Stimulated activated CD8-positive, alpha-beta memory T cell treated with anti-CD3 and anti-CD28 coated beads, Interleukin-4, amount 100 ng/mL, for 4 hours (primary cell): ENCODE measurements around the gene HCK.

Experiments used
- DNase-seq, 2 donors: peaks; one replicate each; pipeline ENCODE4 v3.0.0-alpha.2; 2020; ENCODE audit warnings: low read depth in 2 of 2, low spot score in 1 of 2

Gene HCK

GRCh38 chr20:32125506-32125905, 73.5 kb downstream of the HCK start:
- no peak for DNase-seq

DNA sequence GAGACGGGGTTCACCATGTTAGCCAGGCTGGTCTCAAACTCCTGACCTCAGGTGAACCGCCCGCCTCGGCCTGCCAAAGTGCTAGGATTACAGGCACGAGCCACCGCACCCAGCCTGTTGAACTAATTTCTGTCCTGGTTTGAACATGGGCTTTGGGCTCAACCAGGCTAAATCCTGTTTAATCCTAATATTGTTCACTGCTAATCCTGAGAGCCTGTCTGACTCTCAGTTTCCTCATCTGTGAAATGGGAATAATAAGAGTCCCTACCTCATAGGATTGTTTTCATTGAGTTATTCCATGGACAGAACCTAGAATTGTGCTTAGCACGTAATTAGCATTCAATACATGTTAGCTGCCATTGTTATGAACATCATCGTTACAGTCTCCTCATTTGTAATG, 74.9 kb downstream of the HCK start:
- DNase-seq, result no peak

DNA sequence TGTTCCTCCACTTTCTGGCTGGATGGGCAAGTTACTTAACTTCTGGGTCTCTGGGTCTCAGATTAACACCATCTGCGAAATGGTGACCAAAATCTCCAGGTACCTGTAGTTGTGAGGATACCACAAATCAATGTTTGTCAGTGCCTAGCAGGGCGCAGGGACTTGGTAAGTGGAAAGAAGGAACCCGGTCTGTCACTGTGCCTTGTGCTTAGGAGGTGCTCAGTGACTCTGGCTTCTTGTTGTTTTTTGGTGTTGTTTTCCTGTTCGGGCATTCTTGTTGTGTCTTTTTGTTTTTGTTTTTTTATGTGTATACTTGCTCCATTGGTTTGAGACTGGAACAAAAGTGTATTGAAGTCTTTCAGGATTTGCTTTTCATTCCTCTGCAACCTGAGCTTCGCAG, 75.3 kb downstream of the HCK start:
- no peak for DNase-seq

- no peak for DNase-seq
These were observed 76.1 kb downstream of the HCK start for GRCh38 chr20:32128167-32128566.

GRCh38 chr20:32129863-32130262, 77.8 kb downstream of the HCK start:
- no peak for DNase-seq

- DNase-seq, result no peak
These were observed 78.3 kb downstream of the HCK start for GRCh38 chr20:32130352-32130751.

DNA sequence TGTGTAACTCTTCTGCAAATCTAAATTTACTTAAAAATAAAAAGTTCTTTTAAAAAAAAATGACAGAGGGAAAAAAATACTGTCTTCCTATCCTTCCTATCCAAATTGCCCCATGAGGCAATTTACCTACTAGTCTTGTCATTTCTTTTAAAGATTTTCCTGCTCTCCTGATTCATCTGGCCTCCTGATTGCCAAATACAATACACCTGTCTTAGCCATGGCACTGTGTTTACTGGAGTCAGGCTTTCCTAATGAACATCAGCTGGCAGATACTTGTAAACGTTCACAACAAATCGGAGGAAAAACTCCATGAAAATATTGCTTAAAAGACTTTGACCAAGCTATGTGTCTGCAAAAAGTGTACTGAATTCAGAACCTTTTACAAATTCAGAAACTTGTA, 78.9 kb downstream of the HCK start:
- DNase-seq, result no peak

DNA sequence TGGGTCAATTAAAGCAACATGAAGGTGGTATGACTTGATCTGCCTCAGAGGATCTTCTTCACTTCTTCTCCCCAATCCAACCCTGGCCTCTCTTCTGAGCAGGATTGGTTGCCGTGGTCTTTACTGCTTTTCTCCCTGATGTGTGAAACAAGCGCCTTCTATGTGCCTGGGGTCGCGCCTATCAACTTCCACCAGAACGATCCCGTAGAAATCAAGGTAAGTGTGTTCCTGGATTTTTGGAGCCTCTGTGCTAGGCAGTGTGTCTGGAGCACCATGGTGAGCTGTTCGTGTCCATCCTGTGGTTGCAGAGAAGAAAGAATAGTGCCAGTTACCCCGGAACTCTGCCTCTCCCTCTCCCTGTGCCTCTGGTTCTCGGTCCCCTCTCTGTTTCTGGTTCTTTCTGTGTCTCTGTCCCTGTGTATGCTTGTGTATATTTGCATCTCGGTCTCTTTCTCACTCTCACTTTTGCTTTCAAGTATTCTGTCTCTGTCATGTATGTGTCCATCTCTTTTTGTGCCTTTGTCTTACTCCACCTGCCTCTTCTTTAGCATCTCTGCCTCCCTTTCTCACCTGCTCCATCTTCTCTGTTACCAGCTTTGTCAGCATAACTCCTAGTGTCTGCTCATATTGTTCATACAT, 81.0 kb downstream of the HCK start:
- DNase-seq, result no peak

GRCh38 chr20:32134026-32134425, 82.0 kb downstream of the HCK start:
- no peak for DNase-seq

DNA sequence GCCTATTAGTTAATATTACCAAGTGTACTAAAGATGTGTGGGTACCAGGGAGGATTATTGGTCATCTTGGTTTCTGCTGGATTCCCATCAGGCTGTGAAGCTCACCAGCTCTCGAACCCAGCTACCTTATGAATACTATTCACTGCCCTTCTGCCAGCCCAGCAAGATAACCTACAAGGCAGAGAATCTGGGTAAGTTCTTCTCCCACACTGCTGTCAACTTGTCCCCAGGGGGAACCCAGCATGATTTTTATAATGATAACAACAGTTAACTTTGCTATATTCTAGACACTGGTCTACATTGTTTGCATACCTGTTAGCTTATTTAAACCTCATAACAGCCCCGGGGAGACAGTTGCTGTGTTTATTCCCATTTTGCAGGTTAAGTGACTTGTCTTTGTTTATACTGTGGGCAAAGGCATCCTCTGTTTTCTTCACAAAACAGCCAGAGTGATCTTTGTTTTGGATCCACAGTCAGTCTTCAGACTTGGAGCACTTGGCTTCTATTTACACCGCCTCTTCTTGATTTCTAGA, 84.0 kb downstream of the HCK start:
- no peak for DNase-seq

DNA sequence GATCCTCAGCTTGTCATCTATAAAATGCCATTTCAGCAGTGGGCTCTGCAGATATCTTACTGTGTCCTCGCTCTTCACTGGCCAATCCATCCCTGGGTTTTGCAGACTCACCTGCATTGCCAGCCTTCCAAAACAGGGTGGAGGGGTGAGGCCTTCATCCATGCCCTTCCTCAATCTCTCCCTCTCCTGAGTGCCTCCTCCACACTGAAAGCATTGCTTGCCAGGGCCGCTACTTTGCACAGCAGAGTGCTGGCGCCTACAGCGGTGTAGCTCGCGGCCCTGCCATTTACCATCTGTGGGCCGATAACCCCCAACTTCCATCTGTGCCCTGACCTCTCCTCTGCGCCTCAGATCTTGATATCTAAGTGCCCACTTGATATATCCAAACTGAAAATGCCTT, 86.9 kb downstream of the HCK start:
- no peak for DNase-seq

DNA sequence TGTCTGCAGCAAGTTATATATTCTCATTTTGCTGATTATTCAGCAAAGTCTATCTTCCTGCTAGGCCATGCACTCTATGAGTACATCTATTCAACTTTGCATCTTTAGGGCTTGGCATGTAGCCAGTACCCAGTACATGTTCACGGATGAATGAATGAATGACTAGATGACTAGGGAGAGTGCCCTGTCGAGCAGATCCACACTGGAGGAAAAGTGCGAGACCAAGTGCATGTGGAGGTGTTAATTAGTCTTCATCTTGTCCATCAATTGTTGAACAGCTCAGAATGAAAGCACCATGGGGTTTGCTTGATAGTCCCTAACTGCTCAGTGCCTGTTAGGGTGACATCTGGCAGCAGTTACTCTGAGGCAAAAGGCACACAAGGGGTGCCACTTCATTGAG, 87.9 kb downstream of the HCK start:
- no peak for DNase-seq

DNA sequence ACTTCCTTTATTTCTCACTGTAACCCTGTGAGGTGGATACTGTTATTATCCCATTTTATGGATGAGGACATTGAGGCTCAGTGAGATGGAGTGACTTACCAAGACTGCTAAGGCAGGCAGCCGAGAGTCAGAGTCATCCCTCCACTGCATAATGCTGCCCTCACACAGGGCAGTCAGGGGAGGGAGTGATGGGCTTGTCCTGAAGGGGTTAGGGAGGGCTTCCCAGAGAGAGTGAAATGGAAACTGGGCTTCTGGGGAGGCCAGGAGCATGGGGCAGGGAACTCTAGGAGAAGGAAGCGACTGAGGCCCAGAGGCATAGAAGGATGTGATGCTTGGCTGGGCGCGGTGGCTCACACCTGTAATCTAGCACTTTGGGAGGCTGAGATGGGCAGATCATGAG, 88.6 kb downstream of the HCK start:
- DNase-seq, result no peak

DNA sequence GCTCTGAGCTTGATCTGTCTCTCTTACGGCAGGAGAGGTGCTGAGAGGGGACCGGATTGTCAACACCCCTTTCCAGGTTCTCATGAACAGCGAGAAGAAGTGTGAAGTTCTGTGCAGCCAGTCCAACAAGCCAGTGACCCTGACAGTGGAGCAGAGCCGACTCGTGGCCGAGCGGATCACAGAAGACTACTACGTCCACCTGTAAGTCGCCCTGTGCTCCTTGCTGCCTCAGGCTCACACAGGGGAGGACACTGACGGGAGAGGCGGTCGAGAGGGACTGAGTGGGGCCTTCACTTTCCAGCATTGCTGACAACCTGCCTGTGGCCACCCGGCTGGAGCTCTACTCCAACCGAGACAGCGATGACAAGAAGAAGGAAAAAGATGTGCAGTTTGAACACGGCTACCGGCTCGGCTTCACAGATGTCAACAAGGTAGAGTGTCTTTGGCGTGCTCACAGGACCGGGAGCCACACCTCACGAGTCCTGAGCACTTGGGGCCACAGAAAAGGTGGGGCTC, 89.5 kb downstream of the HCK start:
- DNase-seq, result no peak

DNA sequence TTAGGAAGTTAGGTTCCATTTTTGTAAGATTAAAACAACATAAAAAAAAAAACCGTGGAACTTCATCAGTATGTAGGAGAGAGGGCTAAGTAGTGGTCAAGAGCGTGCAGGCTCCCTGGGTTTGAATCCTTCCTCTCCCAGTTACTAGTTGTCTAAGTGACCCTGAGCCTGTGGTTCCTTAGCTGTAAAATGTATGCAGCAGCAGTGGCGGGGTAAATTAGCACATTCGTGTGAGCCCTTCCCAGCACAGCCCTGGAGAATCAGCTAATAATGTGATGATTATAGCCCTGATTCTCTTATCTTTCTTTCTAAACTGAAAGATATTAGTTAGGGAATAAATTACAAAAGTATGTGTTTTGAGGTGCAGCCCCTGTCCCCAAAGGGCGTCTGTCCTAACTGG, 90.0 kb downstream of the HCK start:
- DNase-seq, result no peak

- DNase-seq, result no peak
These were observed 90.9 kb downstream of the HCK start for GRCh38 chr20:32142991-32143390.

GRCh38 chr20:32144898-32145662, 93.0 kb downstream of the HCK start:
- no peak for DNase-seq

GRCh38 chr20:32149566-32150170, 97.6 kb downstream of the HCK start:
- no peak for DNase-seq

DNA sequence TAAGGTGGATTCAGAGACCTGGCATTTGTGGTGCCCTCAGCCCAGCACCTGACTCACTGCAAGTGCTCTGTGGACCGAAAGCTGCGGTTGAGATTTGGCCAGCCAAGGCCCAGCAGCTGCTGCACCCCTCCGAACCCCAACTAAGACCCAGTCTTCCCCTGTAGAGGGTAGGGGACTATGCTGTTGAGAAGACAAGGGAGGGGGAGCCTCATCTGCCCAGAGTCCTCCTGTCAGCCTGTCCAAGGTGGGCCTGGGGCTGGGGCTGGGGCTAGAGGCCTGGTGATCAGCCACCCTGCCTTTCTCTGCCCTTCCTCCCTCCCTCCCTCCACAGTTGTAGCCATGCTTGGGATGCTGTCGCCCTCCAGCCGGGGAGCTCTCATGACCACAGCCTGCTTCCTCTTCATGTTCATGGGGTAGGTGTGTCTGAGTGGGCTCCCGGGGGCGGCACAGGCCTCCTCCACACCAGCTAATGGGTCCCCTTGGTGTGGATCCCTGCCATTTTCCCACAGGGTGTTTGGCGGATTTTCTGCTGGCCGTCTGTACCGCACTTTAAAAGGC, 98.3 kb downstream of the HCK start:
- no peak for DNase-seq
